ENCODE measurements around the gene GNA12. TPM values are rescaled to one million over a fixed set of nuclear protein-coding genes. Genes with fewer than 3 reads are reported as not detected.

Gene GNA12
- total and polyA plus RNA-seq, 12 donors = 8.2 to 65.1 (median 42.9) TPM

- no peak overlapping the region for H3K4me3 ChIP-seq
- no peaks in the 10 kb centered on the region for H3K27me3 ChIP-seq
- no peaks in the 10 kb centered on the region for H3K9me3 ChIP-seq (replicated peaks in 1 of 3)
- intact Hi-C loops (cut with DNase I) = no loop called here
- no peak for TF ChIP-seq POLR2A (IDR thresholded peaks at IDR 0.05)
- TF ChIP-seq, protein P1, sequence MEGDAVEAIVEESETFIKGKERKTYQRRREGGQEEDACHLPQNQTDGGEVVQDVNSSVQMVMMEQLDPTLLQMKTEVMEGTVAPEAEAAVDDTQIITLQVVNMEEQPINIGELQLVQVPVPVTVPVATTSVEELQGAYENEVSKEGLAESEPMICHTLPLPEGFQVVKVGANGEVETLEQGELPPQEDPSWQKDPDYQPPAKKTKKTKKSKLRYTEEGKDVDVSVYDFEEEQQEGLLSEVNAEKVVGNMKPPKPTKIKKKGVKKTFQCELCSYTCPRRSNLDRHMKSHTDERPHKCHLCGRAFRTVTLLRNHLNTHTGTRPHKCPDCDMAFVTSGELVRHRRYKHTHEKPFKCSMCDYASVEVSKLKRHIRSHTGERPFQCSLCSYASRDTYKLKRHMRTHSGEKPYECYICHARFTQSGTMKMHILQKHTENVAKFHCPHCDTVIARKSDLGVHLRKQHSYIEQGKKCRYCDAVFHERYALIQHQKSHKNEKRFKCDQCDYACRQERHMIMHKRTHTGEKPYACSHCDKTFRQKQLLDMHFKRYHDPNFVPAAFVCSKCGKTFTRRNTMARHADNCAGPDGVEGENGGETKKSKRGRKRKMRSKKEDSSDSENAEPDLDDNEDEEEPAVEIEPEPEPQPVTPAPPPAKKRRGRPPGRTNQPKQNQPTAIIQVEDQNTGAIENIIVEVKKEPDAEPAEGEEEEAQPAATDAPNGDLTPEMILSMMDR (IDR thresholded peaks at IDR 0.05) = no peak
- H3K27ac ChIP-seq = no peak overlapping the region
- 74 to 88% (median 81%) methylated on average over 3 of the region's 3 CpGs for whole genome bisulfite sequencing, 4 donors
- H3K4me1 ChIP-seq (replicated peaks in 1 of 2) = peaks cover 18 to 37% of the 10 kb centered on the region in 2 donors
- H3K36me3 ChIP-seq (replicated peaks in 1 of 2) = no peaks in the 10 kb centered on the region
- DNase-seq = peak in 1 of 7 donors; percentile 9
Measured at GRCh38 chr7:2817456-2817855, 26.7 kb downstream of the GNA12 start.

- DNase-seq = peak in 1 of 7 donors; percentile 48
- Histone ChIP-seq H3K27me3 (no peaks in the 10 kb centered on the region), H3K4me1 (replicated peaks in 1 of 2) (peaks cover 7 to 34% of the 10 kb centered on the region in 2 donors), H3K4me3 (no peak overlapping the region), H3K9me3 (replicated peaks in 1 of 3) (no peaks in the 10 kb centered on the region), H3K27ac (no peak overlapping the region), H3K36me3 (replicated peaks in 1 of 2) (no peaks in the 10 kb centered on the region)
- TF ChIP-seq, protein P1 (IDR thresholded peaks at IDR 0.05) = no peak
- TF ChIP-seq POLR2A (IDR thresholded peaks at IDR 0.05) = no peak
- intact Hi-C loops (cut with DNase I) = no loop called here
- WGBS, 4 donors = 87 to 91% (median 91%) methylated on average over 16 of the region's 16 CpGs
Measured at GRCh38 chr7:2815875-2816245, 28.2 kb downstream of the GNA12 start.

DNA sequence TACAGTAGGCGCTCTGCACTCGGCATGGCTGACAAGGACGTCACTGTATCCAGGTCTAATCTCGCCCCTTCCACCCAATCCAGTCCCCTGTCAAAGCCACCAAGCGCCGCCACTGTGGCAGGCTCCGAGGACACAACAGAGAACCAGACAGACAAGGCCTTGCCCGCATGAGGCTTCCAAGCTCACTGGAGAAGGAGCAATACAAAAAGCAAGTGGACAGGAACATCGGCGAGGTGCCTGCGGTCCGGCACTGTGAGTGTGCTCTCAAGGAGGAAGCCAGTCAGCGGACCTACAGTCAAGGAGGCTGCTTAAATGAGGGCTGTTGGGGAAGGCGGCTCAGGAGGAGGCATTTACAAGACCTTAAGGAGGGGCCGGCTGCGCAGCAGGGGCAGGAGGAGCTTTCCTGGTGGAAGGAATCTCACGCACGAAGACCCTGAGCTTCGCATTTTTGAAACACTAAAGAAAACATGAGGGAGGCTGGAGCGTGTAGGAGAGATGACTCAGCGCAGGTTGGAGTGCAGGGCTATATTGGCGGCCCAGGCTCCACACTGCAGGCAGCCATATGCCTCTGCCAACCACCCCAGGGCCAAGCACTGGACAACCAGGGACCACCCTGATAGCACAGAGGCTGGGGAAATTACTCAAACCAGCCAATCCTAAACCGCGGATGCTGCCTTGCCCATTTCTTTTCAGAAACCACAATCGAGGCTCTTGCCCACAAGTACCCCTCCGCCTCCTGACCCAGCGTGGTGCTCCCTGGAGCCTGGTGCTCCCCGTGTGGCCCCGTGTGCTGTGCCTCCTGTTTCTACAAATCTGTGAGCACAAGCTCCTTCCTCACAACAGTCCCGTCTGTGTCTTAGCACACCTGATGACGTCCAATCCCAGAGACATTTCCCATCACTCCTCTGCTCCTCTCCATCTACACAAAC, 28.9 kb downstream of the GNA12 start:
- intact Hi-C loops (cut with DNase I) = no loop called here
- peaks cover 5 to 34% of the 10 kb centered on the region in 2 donors for H3K4me1 ChIP-seq (replicated peaks in 1 of 2)
- H3K36me3 ChIP-seq (replicated peaks in 1 of 2) = no peaks in the 10 kb centered on the region
- peak overlapping the region in 2 of 5 donors; percentile 12 to 32 for H3K27ac ChIP-seq
- WGBS, 4 donors = 92 to 96% (median 93%) methylated on average over 27 to 31 of the region's 31 CpGs
- H3K4me3 ChIP-seq = no peak overlapping the region
- no peak for TF ChIP-seq POLR2A (IDR thresholded peaks at IDR 0.05)
- TF ChIP-seq, protein P1 (IDR thresholded peaks at IDR 0.05) = no peak
- no peaks in the 10 kb centered on the region for H3K27me3 ChIP-seq
- H3K9me3 ChIP-seq (replicated peaks in 1 of 3) = no peaks in the 10 kb centered on the region
- DNase-seq = peak in 2 of 7 donors; percentile 14 to 42

GRCh38 chr7:2814186-2814945, 29.7 kb downstream of the GNA12 start:
- H3K27ac ChIP-seq = peak overlapping the region in 2 of 5 donors; percentile 29 to 32
- H3K9me3 ChIP-seq (replicated peaks in 1 of 3) = no peaks in the 10 kb centered on the region
- no peak overlapping the region for H3K4me3 ChIP-seq
- DNase-seq = no peak
- no peaks in the 10 kb centered on the region for H3K27me3 ChIP-seq
- TF ChIP-seq, protein P1 (IDR thresholded peaks at IDR 0.05) = no peak
- no peak for TF ChIP-seq POLR2A (IDR thresholded peaks at IDR 0.05)
- intact Hi-C loops (cut with DNase I) = no loop called here
- peaks cover 5 to 30% of the 10 kb centered on the region in 2 donors for H3K4me1 ChIP-seq (replicated peaks in 1 of 2)
- H3K36me3 ChIP-seq (replicated peaks in 1 of 2) = no peaks in the 10 kb centered on the region
- WGBS, 4 donors = 75 to 84% (median 81%) methylated on average over 11 to 16 of the region's 16 CpGs

Data from adrenal gland (tissue), 12 donors.